HG03354 (cell line): ENCODE results near the gene DOK3.

Experiments used
- ATAC-seq: cut with Tn5 transposase; IDR thresholded peaks from one replicate; pipeline ENCODE4 v1.9.1; 2021; ENCODE audit warnings: mild to moderate bottlenecking; ENCODE audit not compliant: unreplicated experiment, poor library complexity, severe bottlenecking

Gene DOK3, protein sequence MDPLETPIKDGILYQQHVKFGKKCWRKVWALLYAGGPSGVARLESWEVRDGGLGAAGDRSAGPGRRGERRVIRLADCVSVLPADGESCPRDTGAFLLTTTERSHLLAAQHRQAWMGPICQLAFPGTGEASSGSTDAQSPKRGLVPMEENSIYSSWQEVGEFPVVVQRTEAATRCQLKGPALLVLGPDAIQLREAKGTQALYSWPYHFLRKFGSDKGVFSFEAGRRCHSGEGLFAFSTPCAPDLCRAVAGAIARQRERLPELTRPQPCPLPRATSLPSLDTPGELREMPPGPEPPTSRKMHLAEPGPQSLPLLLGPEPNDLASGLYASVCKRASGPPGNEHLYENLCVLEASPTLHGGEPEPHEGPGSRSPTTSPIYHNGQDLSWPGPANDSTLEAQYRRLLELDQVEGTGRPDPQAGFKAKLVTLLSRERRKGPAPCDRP

DNA sequence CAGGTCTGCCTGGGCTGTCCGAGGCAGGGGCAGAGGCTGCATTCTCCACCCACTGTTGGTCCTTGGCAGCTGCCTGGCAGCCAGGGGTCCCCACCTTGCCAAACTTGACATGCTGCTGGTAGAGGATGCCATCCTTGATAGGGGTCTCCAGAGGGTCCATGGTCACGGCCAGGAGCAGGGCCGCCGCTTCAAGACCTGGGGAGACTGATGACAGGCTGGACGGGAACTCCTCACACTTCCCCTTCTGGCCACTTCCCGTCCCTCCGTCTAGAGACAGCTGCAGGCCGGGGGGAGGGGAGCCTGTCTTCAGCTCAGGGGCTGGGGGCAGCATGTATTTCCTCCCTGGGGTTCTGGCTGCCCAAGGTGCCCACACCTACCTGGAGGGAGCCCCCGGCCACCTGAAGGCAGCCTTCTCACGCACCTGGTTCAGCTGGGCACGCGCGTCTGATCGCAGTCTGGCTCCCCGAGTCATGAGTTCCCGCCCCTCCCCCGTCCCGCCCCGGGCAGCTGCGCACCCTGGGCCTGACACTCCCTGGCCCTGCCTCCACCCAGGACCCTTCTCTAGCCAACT is at the start of gene DOK3:
Gene DOK3, minus strand, starts transcription at position 446 of the 571 bp plus-strand sequence. Its CDS starts 286 bp downstream, at position 160.
- ATAC-seq = peak; percentile 34

DNA sequence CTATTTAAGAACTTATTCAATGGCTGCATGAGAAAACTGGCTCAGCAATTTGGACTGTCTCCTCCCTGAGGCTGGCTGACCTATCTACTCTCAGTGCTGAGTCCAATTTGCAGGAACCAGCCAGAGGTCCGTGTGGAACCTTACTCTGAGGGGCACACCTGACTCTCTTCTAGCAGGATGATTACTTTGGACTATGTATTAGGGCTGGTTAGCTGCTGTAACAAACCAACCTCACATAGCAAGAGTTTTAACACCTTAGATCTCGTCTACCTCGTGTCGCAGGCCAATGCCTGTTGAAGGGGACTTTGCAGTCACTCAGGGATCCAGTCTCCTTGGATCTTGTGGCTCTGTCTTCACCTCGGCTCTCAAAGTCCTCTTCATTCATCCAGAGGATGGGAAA is 48.2 kb upstream of the DOK3 start:
- no peak for ATAC-seq

DNA sequence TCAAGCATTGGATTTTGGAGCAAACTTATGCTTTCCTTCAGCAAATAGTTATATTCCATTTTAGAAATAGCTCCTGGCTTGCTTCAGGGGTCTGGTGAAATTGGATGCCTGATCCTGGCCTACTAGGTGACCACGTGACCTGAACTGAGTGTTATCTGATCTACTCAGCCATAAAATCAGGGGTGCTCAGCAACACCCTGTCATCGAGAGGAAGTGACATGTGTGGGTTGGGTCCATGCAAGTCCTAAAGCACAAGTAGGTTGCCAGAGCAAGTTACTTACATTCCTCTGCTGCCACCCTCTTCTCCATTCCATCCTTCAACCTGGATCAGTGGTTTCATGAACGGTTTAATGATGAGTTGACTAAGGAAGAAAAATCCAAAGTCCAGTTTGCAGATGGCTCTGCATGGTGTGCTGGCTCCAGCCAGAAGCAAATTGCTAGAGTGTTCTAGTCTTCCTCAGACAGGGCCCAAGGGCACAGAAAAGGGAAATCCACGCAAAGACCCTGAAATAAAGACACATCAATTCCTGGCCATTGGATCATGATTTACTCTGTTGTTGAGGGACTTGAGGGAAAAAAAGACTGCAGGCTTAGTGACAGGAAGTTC is 47.5 kb upstream of the DOK3 start:
- no peak for ATAC-seq

DNA sequence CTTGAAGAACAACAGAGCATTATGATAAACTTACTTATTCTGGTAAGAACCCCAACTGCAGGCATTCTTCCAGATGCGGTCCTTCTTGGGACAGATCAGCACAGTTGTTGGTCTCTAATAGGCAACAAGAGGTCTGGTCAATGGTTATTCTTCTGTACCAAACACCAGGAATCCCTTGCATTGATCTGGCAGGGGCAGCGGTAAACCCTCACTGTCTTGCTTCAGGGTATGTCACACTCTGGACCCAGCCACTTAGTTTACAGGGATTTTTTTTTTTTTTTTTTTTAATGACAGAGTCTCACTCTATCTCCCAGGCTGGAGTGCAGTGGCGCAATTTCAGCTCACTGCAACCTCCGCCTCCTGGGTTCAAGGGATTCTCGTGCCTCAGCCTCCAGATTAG is 46.0 kb upstream of the DOK3 start:
- ATAC-seq = no peak

DNA sequence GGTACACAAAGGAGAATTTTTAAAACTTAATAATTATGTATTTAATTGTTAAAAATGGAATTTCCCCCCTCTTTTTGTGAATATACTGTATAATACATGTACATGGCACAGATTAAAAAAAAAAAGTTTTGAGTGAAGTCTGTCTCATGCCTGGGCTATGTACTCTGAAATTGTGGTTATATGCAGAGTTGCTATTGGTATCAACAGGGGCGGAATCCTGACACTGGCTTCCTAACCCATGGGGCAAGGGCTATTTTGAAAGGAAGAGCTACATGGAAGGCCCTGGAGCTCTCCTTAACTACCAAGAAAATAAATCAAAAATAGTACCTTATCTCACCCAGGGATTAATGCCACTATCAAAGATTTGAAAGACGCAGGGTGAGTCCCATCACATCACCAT is 45.6 kb upstream of the DOK3 start:
- ATAC-seq = no peak

DNA sequence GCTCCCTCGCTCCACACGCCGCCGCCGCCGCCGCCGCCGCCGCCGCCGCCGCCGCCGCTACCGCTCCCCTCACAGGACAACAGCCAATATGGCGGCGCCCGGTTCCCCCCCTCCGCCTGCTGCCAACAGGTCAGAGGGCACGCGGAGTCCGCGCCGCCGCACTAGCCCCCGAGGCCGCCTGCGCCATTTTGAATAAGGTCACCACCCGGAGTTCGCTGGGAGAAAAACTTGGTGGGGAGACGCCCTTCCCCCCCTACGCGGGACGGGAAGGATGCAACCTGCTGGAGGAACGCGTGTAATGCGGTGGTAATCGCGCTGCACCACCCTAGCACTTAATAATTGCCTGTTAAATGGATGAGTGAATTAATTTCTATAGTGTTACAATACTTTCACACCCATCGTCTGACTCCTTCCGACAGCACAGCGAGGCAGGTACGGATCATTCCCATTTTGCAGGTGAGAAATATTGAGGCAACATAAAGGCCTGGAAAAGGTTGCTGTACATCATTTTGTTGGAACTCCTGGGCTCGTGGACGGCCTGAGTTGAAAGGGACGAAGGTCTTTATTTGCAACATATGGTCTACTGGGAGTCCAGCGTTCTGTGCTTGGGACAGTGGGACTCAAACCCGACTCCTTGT is 45.0 kb upstream of the DOK3 start, which contains the start of gene FAM193B:
Gene FAM193B, minus strand, starts transcription at position 90 of the 638 bp plus-strand sequence. CDS start 105 bp downstream, outside the sequence.
- ATAC-seq = peak; percentile 93

DNA sequence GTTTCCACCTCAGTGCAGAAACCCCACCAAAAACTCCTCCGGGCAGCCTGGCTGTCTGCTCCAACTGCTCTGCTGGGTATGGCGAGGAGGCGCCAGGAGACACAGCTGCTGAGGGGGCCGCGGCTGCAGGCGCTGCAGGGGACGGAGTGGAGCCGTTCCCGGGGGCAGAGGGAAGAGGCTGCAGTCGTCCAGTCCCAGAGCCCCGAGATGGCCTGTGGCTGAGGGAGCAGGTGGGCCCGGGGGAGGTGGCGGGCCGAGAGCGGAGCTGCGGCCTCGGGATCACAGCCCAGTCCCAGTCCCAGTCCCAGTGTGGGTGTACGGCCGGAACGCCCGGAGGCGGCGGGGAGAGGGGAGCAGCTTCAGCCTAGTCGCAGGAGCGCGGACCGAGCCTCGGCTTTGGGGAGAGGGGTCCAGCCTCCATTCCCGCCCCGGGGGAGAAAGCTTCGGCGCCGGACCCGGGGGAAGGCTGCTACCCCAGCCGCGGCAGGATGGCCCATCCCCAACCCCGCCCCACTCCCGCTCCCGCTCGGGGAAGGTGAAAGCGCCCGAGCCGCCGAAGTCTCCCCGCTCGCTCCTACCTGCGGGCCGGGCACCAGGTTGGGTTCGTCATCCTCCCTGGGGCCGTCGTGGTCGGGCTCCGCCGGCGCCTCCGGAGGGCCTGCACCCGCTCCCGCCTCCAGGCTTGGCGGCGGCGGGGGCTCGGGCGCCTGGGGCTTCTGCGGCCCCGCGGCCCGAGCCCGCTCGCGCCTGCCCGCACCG is 44.2 kb upstream of the DOK3 start:
- peak; percentile 57 for ATAC-seq

DNA sequence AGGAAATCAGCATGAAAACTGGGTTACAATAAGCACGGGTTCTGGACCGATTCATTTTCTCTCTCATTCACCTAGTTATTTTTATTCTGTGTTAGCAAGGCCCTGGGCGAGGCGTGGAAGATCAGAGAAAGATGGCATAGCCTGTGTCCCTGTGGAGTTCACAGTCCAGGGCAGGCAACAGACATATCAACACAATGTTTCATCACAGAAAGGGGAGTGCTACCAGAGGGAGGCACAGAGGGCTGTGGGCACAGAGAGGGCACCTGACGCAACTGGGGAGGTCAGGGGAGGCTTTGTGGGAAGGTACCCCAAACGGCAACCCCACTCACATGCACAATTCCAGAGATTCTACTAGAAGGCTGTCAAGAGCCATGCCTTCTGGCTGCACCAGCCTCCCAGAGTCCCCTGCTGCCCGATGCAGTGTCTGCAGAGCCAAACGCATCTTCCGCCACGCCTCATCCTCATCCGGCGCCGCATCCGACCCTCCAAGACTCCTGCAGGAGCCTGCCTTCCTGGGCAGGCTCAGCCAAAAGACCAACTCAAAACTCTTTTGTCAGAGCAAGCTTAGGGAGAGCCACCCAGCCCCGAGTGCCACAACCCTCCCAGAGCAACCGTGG is 43.3 kb upstream of the DOK3 start:
- no peak for ATAC-seq

DNA sequence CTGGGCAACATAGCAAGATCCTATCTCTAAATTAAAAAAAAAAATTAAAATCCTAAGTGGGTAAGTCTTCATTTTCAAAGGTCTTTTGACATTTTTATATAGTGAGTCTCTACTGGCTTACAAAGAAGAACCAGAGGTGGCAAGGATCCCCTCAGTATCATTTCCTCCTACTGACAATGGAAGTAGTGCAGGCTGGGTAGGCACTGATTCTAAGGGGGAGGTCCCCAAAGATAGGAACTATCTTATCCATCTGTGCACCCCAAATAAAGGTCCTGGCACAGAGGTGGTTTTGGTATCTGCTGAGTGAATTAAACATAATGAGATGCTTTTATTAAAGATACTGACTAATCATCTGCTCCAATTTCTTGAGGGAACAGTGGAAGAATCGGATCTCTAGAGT is 40.5 kb upstream of the DOK3 start:
- no peak for ATAC-seq

DNA sequence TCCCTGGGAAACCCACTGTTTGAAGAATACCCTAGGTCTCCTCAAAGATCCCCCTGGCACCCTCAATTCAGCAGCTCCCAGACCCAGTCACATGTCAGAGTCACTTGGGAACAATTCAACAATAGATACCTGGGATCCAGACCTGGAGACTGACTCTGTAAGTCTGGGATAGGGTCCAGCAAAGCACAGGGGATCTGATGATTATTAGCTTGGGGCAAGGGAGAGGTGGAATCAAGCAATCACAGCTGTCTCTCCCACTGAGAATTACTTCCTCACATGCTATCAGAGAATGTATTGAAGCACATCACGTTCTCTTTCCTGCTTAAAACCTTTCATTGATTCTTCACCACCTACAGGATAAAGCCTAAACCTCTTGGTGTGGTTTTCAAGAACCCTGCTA is 38.9 kb upstream of the DOK3 start:
- ATAC-seq = no peak

DNA sequence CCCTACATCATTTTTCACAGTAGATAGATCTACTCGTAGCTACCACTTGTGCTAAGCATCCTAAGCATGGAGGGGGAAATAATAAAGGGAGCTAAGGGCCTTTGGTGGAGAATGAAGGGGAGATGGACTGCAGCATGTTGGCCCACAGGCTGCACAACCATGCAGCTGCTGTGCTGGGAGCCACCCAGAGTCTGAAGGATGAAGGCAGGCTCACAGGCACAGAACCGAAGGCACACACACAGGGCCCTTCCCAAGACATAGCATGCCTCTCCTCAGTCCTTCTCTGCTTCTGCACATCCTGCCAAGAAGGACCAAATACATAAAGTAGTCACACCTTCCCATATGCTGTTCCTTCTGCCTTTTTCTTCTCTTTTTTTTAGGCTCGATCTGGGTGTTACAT is 38.1 kb upstream of the DOK3 start:
- ATAC-seq = no peak

DNA sequence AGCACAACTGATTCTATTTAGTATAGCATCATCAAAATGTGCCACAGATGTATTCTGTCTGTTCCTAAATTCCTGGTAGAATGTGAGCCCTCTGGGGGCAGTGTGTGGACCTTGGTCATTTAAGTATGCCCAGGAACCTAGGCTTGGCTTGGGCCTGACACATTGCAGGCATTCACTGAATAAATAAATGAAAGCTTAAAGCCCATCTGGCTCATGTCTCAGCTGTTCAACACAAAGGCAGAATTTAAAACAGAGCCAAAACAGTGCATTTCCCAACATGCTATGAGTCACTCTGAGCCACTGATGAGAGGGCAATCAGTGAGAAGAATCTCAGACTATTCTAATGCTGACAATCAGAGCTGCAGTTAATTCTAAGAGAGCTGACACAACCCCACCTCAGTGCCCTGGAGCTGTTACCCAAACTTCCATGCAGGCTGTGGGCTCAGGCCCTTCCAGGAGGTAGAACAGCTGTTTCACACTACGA is 36.7 kb upstream of the DOK3 start:
- ATAC-seq = no peak

DNA sequence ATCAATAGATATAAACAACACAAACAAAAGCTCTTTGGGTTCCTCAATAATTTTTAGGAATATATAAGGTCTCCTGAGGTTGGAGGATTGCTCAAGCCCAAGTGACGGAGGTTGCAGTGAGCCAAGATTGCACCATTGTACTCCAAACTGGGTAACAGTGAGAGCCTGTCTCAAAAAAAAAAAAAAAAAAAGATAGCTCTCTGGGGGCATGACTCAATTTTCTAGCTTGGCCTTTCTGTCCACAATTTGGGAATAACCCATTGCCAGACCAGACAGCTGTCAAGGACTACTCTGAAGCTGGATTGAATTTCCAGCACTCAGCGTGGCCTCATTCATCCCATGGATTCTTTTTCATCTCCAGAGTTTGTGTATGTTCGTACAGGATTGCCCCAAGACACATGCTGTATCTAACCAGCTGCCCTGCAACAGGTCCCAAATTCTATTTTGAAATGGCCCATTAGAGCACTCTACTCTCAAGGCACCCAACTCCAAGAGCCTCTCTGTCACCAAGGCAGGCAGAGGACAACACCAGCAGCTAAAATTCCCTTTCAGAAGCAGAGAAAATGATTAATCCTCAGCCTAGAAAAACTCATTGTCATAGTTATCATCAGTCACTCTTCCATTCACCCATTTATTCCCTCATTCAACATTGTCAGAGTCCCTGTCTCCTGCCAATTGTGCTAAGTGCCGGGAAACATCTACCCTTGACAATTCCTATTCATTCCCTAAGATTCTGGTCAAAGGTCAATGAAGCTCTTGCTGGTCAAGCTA is 36.0 kb upstream of the DOK3 start:
- no peak for ATAC-seq

DNA sequence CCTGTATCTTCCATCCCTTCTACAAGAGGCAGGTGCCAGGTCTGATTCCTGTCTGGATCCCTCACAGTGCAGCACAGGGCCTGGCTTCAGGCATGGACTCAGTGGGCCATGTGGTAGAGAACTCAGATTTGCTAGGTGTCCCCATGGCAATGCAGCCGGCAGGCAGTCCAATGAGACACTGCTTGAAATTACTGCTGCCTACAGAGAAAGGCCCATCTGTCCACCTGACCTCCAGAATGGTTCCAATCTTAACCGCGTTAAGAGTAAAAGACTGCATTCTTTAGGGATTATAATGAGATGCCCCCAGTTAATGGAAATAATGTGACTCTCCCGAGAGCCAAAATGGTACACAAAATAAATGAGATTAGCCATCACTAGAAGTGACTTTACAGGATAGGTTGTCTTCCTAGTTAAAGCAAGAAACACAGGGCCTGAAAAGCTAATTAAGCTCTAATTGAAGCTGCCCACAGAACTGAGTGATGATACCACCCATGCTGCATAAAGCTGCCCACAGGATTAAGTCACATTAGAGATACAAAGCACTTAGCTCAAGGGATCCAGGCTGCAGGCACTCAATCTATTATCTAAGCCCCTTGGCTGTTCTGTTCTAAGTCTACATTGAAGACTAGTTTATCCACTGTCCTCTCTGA is 33.3 kb upstream of the DOK3 start:
- ATAC-seq = no peak

DNA sequence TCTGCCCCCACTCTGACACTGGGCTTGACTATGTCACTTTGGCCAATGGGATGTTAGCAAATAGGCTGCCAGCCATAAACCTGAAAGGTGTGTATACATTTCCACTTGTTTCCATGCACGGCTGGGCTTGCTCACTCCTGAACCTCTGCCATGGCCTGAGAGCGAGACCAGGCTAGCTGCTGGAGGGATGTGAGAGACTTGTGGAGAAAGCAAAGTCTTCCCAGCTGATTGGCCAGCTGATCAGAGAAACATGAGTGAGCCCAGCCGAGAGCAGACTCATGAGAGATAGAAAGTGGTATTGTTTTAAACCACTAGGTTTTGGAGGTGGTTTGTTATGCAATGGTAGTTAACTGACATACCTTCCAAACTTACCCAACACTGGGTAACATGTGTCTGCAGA is 30.8 kb upstream of the DOK3 start:
- ATAC-seq = no peak

DNA sequence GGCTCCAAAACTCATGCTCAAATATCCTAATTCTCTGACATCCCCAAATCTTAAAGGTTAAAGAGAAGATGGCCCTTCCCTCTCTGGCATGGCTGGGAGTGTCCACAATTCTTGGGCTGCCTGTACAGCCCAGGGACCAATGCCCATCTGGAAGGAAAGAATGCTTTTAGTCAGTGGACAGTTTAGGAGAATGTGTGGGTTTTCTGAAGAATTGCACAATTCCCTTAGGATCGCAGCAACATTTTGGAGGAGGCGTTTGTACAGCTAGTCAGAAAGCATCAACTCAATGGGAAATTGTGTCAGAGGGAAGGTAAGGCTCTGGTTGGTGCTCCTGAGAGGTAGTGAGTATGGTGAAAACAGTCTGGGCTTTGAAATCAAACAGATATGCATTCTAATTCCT is 29.8 kb upstream of the DOK3 start:
- ATAC-seq = no peak

DNA sequence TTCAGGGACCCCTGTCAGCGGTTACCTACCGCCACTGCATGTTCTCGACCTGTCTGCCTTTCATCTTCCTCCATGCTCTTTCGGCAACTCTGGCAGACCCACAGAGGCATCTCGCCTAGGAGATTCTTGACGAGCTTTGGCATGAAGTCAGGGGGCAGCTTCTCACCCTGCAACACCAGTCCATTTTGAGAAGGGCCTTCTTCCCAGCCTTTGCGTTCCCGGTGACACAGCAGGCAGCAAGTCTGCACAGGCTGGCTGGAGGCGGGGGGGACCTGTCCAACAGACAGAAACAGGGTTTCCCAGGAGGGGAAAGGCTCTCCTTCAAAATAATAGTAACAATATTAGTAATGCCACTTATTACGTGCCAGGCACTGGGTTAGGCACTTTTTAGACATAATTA is 29.2 kb upstream of the DOK3 start:
- no peak for ATAC-seq
